MG63 (cell line): Measurements from ENCODE around the gene CYSTM1. TPM values are rescaled to one million over a fixed set of nuclear protein-coding genes. Genes with fewer than 3 reads are reported as not detected.

Source experiments
- DNase-seq: peaks from one replicate; pipeline ENCODE4 v3.0.0-alpha.2; 2020
- H3K27me3 ChIP-seq: fragments of 250-450 bp; sonication (Bioruptor Pico); 2 replicates; pipeline ENCODE4 v1.5.1; 2020; ENCODE audit warnings: mild to moderate bottlenecking, moderate library complexity
- H3K36me3 ChIP-seq: fragments of 250-450 bp; sonication (Bioruptor Pico); 2 replicates; pipeline ENCODE4 v1.5.1; 2020; ENCODE audit warnings: mild to moderate bottlenecking, moderate library complexity
- H3K4me3 ChIP-seq: fragments of 250-450 bp; sonication (Bioruptor Pico); 2 replicates; pipeline ENCODE4 v1.5.1; 2020; ENCODE audit warnings: mild to moderate bottlenecking, moderate library complexity
- H3K9me3 ChIP-seq: fragments of 250-450 bp; sonication (Bioruptor Pico); 2 replicates; pipeline ENCODE4 v1.5.1; 2020; ENCODE audit warnings: mild to moderate bottlenecking, moderate library complexity
- total RNA-seq: library from RNA; depleted of rRNA; stranded (reverse); fragments of >200 nt; shearing (Covaris generic); gene quantifications from 2 replicates; pipeline ENCODE4 v1.2.3, GENCODE V29; 2014; ENCODE audit warnings: low replicate concordance

The CYSTM1 gene
- total RNA-seq, 1 experiment from 2014 or later: 29.4 TPM

- H3K27me3 ChIP-seq: no peaks in the 10 kb centered on the region
- no peaks in the 10 kb centered on the region for H3K9me3 ChIP-seq
- no peak overlapping the region for H3K4me3 ChIP-seq
- no peaks in the 10 kb centered on the region for H3K36me3 ChIP-seq
- no peak for DNase-seq
These were observed 61.0 kb downstream of the CYSTM1 start for GRCh38 chr5:140235791-140236551.

DNA sequence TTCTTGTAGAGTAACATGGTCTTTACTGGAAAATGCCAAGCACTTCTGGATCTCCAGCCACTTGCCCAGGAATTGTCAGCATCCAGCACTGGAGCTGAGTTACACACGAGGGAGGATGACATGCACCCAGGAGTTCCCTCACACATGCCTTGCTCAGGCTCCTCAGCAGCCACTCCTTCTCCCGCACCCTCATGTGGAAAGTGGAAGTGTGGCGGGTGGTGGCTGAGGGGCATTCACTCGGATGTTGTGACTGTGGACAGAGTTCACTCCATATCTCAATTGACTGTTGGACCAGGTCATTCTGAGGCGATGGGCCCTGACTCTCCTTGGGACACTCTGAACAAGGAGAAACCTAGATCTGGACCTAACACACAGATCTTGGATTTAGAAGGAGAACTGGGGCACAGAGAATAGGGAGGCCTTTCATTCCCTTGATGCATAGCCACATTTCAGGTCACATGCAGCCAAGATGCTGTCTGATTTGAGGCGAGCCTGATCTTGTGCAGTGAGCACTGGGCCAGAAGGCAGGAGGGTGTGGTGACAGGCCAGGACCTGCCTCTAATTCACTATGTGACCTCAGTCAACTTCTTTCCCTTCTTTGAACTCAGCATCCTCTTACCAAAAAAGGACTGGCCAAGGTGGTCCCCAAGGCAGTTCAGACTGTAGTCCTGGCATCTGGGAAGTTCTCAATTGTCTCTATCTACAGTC, 62.1 kb downstream of the CYSTM1 start:
- DNase-seq: no peak
- Histone ChIP-seq H3K4me3 (no peak overlapping the region), H3K9me3 (no peaks in the 10 kb centered on the region), H3K36me3 (peaks cover 3% of the 10 kb centered on the region; the same call in 1 of the 2 replicates), H3K27me3 (no peaks in the 10 kb centered on the region)

GRCh38 chr5:140238756-140239155, 63.8 kb downstream of the CYSTM1 start:
- Histone ChIP-seq H3K4me3 (no peak overlapping the region), H3K36me3 (peaks cover 12% of the 10 kb centered on the region), H3K9me3 (no peaks in the 10 kb centered on the region), H3K27me3 (no peaks in the 10 kb centered on the region)
- DNase-seq: no peak

- Histone ChIP-seq H3K36me3 (peaks cover 14% of the 10 kb centered on the region), H3K9me3 (no peaks in the 10 kb centered on the region), H3K27me3 (no peaks in the 10 kb centered on the region), H3K4me3 (no peak overlapping the region)
- DNase-seq: no peak
These were observed 64.5 kb downstream of the CYSTM1 start for GRCh38 chr5:140239461-140239860.

DNA sequence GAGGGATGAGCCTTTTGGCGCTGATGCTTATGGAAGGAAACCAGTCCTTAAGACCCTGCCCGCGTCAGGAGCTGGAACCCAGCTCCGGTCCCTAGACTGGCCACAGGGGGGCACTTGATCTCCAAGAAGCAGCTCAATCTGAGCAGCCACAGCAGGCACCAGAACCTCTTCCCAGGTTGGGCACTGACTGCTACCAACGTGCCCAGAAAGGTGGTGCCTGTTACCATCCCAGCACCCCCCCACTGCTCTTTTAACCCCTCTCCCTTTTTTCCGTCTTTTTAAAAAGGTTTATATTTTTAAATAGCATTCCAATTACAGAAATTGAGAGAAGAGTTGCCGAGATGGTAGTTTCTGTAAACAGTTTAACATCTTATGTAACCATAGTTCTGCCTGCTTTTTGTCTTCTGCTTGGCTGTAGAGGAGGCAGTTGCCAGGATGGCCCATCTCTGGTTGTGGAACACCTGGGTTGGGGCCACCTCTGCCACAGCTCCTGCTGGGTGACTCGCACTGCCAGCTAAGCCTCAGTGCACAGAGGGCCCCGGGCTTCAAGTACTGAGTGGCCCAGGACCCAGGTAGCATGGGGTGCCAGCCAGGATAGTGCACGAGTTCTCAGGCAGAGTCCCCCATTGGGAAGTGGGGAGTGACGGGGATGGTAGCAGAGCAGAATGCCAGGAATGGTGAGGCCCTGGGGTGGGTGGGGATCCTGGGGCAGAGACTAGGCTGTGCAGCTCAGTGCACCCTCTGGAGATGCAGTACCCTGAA, 65.1 kb downstream of the CYSTM1 start:
- peak; percentile 70 for DNase-seq
- no peaks in the 10 kb centered on the region for H3K27me3 ChIP-seq
- no peaks in the 10 kb centered on the region for H3K9me3 ChIP-seq
- no peak overlapping the region for H3K4me3 ChIP-seq
- H3K36me3 ChIP-seq: peaks cover 20% of the 10 kb centered on the region

- peak; percentile 97 for DNase-seq
- peaks cover 30% of the 10 kb centered on the region for H3K36me3 ChIP-seq
- H3K4me3 ChIP-seq: no peak overlapping the region
- no peaks in the 10 kb centered on the region for H3K27me3 ChIP-seq
- H3K9me3 ChIP-seq: no peaks in the 10 kb centered on the region
These were observed 66.2 kb downstream of the CYSTM1 start for GRCh38 chr5:140240987-140241706.

GRCh38 chr5:140242099-140242498, 67.1 kb downstream of the CYSTM1 start:
- Histone ChIP-seq H3K9me3 (no peaks in the 10 kb centered on the region), H3K36me3 (peaks cover 32% of the 10 kb centered on the region), H3K27me3 (no peaks in the 10 kb centered on the region), H3K4me3 (no peak overlapping the region)
- no peak for DNase-seq

DNA sequence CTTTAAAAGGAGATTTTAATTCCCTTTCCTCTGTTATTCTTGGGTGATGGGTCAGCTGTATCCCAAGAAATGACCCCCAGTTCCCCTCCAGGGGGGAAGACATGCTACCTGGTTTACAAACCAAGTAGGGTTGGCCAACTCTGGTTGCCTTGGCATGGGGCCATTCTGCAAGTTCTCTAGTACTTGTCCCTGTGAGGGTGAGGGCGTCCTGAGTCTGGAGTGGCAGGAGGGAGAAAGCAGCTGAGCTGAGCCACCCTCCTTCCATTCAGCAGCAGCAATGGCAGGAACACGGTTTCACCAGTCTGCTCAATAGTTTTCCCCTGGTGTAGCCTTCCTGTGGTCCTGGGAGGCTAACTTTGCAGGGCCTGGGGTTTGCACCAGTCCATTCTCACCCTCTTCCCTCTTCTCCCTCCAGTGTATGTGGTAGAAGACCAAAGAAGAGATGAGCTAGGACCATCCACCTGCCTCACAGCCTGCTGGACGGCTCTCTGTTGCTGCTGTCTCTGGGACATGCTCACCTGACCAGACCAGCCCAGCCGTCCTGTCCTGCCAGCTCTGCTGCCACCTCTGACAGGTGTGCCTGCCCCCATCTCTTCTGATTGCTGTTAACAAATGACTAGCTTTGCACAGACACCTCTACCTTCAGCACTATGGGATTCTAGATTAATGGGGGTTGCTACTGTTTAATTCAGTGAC, 68.0 kb downstream of the CYSTM1 start:
- DNase-seq: no peak
- Histone ChIP-seq H3K9me3 (no peaks in the 10 kb centered on the region), H3K36me3 (peaks cover 32% of the 10 kb centered on the region)

GRCh38 chr5:140243706-140244250, 68.8 kb downstream of the CYSTM1 start:
- Histone ChIP-seq H3K36me3 (peaks cover 35% of the 10 kb centered on the region), H3K27me3 (no peaks in the 10 kb centered on the region), H3K4me3 (no peak overlapping the region), H3K9me3 (no peaks in the 10 kb centered on the region)
- no peak for DNase-seq

More for the DNA sequence above, 68.0 kb downstream of the CYSTM1 start:
- Histone ChIP-seq H3K27me3 (no peaks in the 10 kb centered on the region), H3K4me3 (no peak overlapping the region)

DNA sequence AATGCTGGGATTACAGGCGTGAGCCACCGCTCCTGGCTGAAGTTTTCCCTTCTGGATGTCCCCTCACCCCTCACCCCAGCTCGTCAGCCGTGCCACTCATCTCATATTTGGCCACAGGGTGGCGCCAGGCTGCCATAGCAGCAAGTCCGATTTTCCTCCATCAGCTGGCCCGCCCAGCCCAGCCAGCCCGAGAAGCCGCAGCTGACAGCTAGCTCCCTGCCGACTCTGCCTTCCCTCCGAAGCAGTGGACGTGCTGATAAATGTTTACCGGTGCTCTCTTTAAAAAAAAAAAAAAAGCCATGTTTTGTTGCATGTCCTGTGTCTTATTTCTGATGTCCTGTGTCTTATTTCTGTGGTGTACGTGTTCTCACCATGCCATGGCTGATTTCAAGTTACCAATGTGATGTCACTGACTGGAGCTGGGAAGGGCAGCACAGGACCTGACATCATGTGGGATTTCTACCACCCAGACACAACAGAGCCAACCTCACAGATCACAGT, 69.6 kb downstream of the CYSTM1 start:
- DNase-seq: peak; percentile 94
- peaks cover 42% of the 10 kb centered on the region for H3K36me3 ChIP-seq
- H3K27me3 ChIP-seq: no peaks in the 10 kb centered on the region
- no peak overlapping the region for H3K4me3 ChIP-seq
- H3K9me3 ChIP-seq: no peaks in the 10 kb centered on the region

DNA sequence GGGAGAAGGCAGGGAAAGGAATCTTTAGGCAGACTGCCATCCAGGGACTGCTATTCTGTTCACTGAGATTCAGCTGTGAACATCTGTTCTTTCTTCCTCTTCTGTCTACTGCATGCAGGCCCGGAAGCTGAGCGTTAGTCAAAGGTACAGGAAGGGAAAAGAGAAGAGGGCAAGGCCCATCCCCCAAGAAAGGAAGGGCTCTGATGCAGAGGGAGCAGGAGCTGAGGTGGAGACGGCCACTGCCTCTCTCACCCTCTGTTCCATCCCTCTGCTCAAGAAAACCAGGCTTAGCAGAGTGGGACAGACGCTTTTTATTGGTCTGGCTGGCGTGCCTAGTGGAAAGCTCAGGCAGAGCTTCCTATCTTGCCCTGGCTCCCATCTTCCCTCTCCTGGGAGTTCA, 70.4 kb downstream of the CYSTM1 start:
- Histone ChIP-seq H3K36me3 (peaks cover 47% of the 10 kb centered on the region), H3K4me3 (no peak overlapping the region), H3K9me3 (no peaks in the 10 kb centered on the region), H3K27me3 (no peaks in the 10 kb centered on the region)
- DNase-seq: no peak

- DNase-seq: no peak
- Histone ChIP-seq H3K36me3 (peaks cover 51% of the 10 kb centered on the region), H3K27me3 (no peaks in the 10 kb centered on the region), H3K4me3 (no peak overlapping the region), H3K9me3 (no peaks in the 10 kb centered on the region)
These were observed 70.9 kb downstream of the CYSTM1 start for GRCh38 chr5:140245926-140246325.

DNA sequence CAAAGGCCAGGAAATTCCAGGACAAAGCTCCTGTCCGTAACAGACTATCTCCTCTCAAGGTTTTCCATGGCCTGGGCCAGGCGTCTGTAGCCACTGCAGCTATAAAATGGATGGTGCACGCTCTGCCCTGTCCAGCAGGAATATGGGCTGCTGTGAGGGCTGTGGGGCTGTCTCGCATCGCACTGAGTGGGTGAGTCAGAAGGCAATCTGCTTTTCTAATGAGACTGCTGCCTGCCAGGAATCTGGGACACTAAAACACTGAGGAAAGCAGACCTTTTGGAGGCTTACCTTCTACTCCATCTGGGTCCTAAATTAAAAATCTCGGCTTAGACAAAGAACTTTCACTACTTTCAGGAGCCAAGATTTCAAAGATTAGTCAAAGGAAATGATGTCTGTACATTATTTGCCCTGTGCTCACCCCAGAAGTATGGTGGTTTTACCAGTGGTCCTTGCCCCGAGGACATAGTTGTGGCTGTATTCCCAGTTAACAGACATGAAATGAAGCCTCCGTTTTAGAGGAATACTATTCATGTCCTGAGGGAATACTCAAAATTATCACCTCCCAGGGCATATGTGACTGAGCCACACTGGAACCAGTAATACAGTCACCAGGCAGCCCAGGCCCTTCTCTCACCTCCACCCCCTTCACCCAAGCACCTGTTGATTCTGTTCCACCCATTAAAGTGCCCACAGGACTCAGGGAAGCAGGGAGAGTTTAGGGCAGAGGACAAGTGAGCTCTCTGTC, 71.6 kb downstream of the CYSTM1 start:
- peaks cover 51% of the 10 kb centered on the region for H3K36me3 ChIP-seq
- no peaks in the 10 kb centered on the region for H3K9me3 ChIP-seq
- peak; percentile 76 for DNase-seq
- H3K4me3 ChIP-seq: no peak overlapping the region
- no peaks in the 10 kb centered on the region for H3K27me3 ChIP-seq

DNA sequence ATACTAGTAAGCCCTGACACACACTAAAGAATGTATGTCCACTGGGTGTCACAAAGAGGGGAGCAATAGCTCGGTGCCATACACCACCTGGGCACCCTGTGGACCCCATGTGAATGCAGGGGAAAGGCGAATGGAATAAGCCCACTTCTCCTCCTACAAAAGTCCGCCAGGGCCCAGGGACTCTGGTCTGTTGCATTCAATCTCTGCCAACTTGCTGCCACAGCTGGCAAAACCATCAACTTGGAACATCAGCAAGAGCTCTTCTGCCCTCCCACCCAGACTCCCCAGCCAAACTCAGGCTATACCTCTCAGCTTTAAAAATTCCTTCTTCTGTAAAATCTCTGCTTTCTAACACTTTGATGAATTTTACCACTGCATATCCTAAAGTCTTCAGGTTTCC, 73.4 kb downstream of the CYSTM1 start:
- Histone ChIP-seq H3K4me3 (no peak overlapping the region), H3K36me3 (peaks cover 57% of the 10 kb centered on the region), H3K9me3 (no peaks in the 10 kb centered on the region), H3K27me3 (no peaks in the 10 kb centered on the region)
- DNase-seq: no peak

DNA sequence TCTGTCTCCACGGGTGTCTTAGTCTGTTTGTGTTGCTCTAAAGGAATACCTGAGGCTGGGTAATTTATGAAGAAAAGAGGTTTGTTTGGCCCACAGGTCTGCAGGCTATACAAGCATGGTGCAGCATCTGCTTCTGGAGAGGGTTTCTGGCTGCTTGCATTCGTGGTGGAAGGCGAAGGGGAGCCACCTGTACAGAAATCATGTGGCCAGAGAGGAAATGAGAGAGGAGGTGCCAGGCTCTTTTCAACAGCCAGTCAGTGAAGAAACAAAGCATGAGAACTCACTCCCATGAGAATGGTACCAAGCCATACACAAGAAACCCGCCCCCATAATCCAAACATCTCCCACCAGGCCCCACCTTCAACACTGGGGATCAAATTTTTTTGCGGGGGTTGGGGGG, 74.5 kb downstream of the CYSTM1 start:
- Histone ChIP-seq H3K4me3 (no peak overlapping the region), H3K27me3 (no peaks in the 10 kb centered on the region), H3K36me3 (peaks cover 52% of the 10 kb centered on the region), H3K9me3 (no peaks in the 10 kb centered on the region)
- no peak for DNase-seq
